Measurements from ENCODE around the gene PLEKHD1.

PLEKHD1 gene

DNA sequence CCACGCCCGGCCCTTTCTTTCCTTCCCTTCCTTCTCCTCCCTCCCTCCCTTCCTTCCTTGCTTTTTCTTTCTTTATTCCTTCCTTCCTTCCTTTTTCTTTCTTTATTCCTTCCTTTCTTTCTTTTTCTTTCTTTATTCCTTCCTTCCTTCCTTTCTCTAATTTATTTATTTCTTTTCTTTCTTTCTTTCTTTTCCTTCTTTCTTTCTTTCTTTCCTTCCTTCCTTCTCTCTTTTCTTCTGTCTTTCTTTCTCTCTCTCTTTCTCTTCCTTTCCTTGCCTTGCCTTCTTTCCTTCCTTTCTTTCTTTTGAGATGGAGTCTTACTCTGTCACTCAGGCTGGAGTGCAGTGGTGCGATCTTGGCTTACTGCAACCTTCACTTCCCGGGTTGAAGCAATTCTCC is 74.2 kb downstream of the PLEKHD1 start:
- DNase-seq = no peak

DNA sequence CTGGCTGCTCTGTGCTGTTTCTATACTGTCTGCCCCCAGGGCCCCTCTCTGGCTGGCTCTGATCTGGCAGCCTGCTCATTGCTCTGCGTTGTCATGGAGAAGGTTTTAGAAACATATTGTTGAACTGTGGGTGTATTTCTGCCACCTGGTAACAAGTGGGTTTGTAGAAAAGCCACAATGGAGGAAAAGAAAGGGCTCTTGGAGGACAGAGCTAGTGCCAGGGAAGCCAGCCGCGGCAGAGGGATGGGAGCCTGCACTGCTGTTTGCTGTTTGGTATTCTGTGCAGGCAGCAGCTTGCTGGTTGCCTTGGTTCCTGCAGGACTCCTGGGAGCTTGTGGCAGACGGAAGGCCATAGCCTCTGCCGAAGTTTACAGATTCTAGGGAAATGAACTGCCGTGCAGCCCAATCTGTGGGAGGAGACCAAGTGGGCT is 75.1 kb downstream of the PLEKHD1 start:
- DNase-seq = peak; percentile 52 to 81

DNA sequence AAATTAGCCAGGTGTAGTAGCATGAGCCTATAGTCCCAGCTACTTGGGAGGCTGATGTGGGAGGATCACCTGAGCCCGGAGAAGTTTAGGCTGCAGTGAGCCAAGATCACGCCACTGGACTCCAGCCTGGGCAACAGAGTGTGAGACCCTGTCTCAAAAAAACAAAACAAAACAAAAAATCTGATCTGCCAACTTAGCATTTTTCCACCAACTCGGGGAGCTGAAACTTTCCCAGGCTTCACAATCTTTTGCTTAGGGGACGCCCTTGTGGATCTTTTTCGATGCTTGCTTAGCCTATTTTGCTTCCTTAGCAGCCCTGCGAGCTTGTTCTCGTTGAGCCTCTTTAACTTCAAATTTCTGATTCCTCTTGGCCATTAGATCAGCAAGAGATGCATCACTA is 76.3 kb downstream of the PLEKHD1 start:
- no peak for DNase-seq

DNA sequence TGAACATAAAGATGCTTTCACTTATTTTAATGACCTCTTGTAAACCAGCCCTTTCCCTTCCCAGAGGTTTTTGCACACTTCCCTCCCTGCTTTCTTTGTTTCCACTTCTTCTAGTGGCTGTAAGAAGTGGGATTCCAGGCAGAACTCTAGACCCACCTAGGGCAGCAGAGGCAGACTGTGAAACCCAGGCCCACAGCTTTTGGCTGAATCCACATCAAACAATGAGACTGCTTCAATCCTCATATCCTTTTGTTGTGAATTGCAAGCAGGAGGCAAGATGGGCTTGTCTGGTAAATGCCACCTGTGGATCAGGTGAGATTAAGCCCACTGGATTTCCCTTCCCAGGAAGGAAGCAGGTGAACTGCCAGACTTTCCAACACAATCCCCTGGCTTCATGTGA is 77.4 kb downstream of the PLEKHD1 start:
- no peak for DNase-seq

DNA sequence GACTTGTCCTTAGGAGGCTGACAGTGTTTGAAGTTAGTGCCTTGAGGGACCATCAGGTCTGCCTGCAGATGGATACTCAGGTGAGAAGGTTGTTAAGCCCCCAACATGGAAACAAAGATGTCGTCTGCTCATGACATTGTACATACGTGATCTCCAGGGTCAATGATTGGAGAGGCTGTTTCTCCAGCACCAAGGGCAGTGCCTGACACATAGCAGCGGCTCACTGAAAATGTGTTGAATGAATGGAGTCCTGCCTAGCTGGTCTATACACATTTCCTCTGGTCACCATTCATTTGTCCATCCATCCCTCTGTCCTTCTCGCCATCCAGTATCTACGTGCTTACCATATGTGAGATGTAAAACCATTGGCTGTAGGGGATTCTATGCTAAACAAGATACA is 83.0 kb downstream of the PLEKHD1 start:
- DNase-seq = no peak

DNA sequence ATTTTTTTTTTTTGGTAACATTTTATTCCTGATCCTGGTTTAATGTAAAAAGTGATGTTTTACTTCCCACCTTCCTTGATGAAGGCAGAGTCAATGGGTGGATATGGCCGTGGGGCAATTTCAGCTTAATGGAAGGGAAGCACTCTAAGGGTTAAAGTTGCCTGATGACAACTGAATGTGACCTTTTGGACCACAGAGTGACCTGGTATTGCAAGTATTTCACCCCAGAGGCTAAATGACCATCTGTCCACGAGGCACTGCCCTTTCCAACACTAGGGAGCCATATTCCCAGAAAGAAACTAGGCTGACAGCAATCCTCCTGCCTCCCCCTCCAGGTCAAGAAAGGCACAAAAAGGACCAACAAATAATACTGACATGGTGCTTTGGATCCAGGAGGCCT is 85.3 kb downstream of the PLEKHD1 start:
- DNase-seq = no peak

DNA sequence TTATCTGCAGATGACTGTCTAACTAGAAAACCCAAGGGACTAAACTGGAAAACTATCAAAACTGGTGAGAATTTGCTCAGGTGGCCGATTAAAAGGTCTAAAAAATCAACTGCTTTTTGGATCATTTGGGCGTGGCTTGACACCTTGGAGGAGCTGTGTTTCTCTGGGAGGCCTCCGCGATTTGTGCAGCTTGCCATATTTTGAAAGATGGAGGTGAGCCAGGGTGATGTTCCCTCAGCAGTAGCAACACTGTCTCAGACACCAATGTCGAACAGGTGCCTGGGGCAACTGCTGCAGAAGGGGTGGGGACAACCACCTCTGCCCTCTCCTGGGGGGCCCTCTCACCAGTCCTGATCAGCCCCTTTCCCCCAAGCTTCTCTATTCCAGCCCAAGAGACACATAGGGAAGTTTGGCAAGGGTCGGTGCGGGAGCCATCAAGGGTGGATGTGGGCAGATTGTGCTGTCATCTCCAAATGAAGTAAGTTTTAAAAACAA is 86.4 kb downstream of the PLEKHD1 start:
- no peak for DNase-seq

DNA sequence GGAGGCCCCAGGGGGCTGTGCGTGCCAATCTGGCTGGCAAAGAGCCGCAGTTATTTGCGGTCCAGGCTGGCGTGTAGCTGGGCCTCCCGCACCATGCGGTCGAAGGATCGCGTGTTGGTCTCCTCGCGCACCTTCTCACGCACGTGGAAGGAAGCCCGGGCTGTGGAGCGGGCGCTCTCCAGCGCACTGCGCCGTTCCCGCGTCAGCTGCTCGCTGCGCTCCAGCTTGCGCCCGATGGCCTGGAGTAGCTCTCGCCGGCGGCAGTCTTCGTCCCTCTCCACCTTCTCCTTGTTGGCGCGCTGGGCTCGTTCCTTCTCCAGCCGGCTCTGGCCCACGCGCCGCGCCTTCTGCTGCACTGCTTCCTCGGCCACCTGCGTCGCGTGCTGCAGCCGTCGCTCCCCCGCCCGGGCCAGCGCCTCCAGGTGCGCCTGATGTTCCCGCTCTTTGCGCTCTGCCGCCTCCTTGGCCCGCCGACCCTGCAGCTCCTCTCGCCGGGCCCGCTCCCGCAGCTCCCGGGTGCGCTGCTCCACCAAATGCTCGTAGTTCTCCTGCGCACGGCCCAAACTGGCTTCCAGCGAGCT is 87.0 kb downstream of the PLEKHD1 start:
- DNase-seq = no peak

DNA sequence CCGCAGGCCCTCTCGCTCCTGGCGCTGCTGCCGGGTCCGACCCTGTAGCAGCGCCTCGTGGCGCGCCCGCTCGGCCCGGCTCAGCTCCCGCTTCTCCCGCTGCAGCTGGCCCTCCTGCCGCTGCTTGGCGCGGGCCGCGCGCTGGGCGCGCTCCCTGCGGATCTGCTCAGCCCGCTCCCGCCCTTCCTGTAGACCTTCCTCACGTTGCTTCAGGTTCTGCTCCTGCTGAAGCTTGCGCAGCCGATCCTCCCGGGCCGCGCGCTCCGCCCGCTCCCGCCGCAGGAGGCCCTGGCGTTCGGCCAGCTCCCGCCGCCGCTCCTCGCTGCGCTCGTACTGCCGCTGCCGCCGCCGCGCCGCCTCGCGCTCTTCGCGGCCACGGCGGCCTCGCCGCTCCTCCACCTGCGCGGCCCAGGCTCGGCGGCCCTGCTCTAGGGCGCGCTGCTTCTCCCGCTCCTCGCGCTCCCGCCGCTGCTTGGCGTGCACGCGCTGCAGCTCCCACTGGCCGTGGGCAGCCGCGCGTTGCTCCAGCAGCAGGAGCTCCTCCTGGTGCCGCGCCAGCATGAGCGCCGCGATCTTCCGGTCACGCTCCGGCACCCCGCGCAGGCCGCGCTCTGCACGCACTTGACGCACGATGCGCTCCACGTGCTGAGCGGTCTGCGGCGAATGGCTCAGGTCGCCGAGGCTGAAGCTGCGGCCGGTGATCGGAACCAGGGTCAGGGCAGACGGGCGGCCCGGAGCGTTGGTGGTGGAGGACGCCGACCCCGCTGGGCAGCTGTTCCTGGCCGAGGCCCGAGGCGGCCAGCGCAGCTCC is 87.7 kb downstream of the PLEKHD1 start:
- DNase-seq = no peak

DNA sequence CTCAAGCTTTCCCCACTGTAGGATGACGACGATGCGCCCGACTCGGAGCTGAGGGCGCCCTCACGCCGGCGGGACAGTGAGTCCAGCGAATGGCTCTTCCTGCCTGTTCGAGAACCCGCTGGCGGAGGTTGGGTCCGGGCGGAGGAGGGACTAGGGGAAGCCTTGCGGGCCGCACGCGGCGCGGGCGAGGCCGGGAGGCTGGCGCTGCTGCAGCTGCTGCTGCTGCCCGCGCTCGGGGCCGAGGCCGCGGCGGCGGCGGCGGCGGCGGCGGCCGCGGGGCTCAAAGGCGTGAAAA is 88.3 kb downstream of the PLEKHD1 start:
- no peak for DNase-seq

DNA sequence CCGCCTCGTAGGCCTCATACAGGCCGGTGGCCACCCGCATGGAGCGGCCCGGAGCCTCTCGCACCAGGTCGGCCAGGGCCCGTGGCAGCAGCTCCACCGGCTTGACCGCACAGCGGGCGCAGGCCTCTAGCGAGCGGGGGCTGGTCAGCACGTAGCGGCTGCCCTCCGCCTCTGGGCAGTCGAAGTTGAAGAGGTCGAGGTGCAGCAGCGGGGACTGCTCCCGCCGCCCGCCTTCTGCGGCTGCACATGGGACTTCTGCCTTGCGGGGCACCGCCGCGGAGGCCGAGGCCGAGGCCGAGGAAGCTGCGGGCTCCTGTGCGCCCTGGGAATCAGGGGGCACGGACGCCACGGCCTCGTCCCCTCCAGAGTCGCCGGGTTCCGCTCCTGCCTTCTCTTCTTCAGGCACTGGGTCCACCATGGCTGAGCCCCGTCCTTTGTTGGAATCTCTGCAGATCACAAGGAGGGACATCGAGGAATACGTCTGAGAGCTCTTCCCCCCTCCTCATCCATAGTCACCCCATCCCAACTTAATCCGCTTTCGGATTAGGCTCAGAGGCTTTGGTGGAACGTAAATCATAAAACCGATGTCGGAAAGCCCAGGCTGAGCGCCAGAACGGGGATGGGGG is 88.8 kb downstream of the PLEKHD1 start:
- DNase-seq = no peak

DNA sequence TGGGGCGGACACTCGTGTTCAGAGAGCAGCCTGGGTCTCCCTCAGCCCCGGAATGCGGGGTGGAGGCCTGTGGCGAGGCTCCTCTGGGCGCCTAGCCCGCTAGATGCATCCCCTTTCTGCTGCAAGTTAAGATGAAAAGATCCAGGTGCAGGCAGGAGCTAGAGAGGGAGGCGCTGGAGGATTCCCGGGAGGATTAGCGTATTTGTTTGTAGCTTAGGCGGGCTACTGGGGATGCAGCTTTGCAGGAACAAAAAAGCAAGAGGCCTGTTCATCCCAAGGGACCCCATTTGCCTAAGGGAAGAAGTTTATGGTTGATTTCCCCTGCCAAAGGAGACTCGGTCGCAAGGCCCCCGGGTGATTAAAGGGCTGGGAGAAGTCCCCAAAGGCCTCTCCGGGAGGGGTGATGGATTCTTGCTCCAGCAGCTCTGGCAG is 89.3 kb downstream of the PLEKHD1 start:
- DNase-seq = no peak

DNA sequence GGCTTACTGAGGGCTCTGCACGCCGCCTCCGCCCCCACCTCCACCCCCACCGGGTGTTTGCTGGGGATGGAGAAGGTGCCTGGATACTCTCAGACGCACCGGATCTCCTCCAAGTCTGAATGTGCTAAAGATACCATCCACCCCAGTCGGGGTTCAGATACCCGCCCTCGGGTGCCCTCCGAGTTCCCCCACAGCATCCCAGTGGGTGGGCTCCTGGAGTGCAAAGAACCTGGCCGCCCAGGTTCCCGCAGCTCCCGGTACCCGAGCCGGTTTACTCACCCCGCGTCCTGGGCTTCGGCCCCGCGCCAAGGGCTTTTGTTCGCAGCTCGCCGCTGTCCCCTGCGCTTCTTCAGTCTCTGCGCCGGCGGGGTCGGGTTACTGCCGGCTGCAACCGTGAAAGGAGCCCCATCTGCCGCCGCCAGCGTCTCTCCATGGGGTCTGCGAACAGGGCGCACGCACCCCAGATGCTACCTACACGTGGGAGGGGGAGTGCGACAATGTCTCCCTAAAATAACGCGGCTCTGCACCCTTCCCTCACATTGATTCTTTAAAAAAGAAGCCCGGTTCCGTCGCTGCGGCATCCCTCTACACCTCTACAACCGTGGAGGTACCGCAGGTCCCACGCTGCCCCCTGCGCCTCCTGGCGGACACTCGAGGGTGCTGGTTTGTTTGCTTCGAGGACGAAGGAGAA is 89.9 kb downstream of the PLEKHD1 start, which contains the start of gene CCDC177:
Gene CCDC177 (minus strand): TSS at position 609 of the 691 bp plus-strand sequence. CDS start 1,249 bp downstream, outside the sequence.
- peak in 1 of 2 donors; percentile 30 for DNase-seq

DNA sequence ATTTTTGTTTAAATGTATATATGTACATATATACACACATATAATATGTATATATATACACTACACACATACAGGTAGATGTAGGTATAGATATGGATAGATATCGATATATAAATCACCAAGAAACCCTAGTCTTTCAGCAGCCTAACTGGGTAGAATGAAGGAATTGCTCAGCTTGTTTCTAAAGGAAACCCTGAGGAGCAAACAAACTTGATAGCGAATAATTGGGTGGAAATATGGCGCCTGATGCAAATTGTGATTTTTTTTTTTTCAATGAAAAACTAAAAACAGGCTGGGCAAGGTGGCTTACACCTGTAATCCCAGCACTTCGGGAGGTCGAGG is 90.4 kb downstream of the PLEKHD1 start:
- peak in 1 of 2 donors; percentile 36 for DNase-seq

DNA sequence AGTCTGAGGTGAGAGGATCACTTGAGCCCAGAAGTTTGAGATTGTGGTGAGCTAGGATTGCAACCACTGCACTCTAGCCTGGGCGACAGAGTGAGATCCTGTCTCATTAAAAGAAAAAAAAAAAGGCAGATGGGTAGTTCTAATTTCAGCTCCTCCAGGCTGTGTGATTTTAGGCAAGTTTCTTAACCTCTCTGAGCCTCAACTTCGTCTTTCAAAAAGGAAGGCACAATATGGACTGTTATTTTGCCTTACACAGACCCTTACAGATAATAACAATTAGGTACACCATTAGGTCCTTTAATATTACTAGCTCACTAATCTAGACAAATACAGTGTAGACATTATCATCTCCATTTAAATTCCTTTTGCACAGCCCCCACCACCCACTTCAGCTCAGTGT is 94.9 kb downstream of the PLEKHD1 start:
- DNase-seq = no peak

DNA sequence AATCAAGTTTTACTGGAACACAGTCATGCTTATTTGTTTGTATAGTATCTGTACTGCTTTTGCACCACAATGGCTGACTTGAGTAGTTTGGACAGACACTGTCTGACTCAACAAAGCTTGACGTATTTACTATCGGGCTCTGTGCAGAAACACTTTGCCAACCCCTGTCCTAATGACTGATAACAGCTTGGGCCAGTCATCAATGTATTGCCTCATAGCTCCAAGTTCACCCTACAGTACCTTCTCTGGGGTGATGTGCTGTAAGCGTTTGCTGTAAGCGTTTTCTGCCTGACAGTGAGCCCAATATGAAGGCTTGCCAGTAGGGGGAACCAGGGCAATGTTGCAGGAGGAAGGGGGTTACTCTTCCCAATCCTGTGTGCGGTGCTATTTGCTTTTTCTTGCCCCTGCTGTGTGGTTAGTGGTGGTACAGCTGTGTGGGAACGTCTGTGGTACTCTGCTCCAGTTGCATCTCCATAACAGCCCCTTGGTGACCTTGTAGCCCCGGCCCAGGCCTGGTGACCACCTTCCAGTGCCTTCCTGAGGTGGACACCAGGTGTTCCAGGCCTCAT is 95.6 kb downstream of the PLEKHD1 start:
- DNase-seq = peak in 1 of 2 donors; percentile 4
